ENCODE results near the gene FNIP1. TPM values are rescaled to one million over a fixed set of nuclear protein-coding genes. Genes with fewer than 3 reads are reported as not detected.
A peak's percentile ranks its signal among the peaks of the same experiment; 100 is the strongest.

The FNIP1 gene
- total and polyA plus RNA-seq, 2 of the 13 experiments (the other 11 are each of a cell fraction or from before 2014, with no cell fraction given): 10.9 to 29.3 TPM

DNA sequence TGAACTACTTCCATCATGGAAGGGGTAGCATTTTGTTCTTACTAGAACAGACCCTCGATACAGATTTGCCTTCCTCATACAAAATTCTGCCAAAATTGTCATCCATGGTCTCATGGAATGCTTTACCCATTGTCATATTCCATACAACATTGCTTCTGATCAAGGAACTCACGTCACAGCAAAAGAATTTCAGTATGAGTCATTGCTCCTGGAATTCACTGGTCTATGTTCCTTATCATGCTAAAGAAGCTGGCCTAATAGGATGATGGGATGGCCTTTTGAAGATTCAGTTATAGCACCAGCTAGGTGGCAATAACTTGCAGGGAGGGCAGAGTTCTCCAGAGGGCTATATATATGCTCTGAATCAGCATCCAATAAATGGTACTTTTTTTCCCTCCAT is 18.2 kb upstream of the FNIP1 start:
- H4K20me1 ChIP-seq (ENCODE audit: insufficient read depth, low read length): no peaks in the 10 kb centered on the region
- 6% methylated on average over 2 of the region's 2 CpGs for WGBS (ENCODE audit: low lambda C conversion rate)
- ChIA-PET POLR2A (no interaction called here), CTCF (ENCODE audit: low intra/inter-chr PET ratio, low total read pairs) (no interaction called here)
- FAIRE-seq (no peak), DNase-seq (ENCODE audit: low spot score) (no peak), ATAC-seq (no peak)
- H3K79me2 ChIP-seq (ENCODE audit: insufficient read depth, low read length): no peaks in the 10 kb centered on the region
- H3K9ac ChIP-seq (ENCODE audit: insufficient read depth, low read depth, low read length): no peak overlapping the region
- in situ Hi-C loops (cut with HindIII; ENCODE audit: extremely low pct_ligation_motif_present, low pct_unique_long_range_greater_than_20kb) (loop anchor here (5.0 kb wide), 1 partner anchor 192 kb away; no protein-coding TSS in a partner anchor), intact Hi-C loops (cut with micrococcal nuclease; ENCODE audit: unreplicated experiment) (no loop called here)
- BruUV-seq (replicated peaks): no TSS peak
- no peak overlapping the region for H3K4me3 ChIP-seq (replicated peaks in 1 of 3; ENCODE audit: insufficient read depth in 1 of 3, low read depth in 2 of 3, low read length in 3 of 3)
- H3K27me3 ChIP-seq (ENCODE audit: control insufficient read depth in 1 of 2, insufficient read depth in 2 of 2, low read length in 2 of 2): no peaks in the 10 kb centered on the region; a peak in 1 of 5 replicates
- TF ChIP-seq CBX1 (IDR thresholded peaks at IDR 0.05; ENCODE audit: low read depth) (no peak), CREB1 (IDR thresholded peaks at IDR 0.05) (peak; percentile 75), CREB1 (CRISPR knock-in tag; IDR thresholded peaks at IDR 0.05) (no peak)
- H2AFZ ChIP-seq (ENCODE audit: low read length): no peak overlapping the region
- H3K4me1 ChIP-seq (ENCODE audit: insufficient read depth, low read length): no peaks in the 10 kb centered on the region
- H3K27ac ChIP-seq (ENCODE audit: extremely low read length, insufficient read depth, low read length): no peak overlapping the region
- no peaks in the 10 kb centered on the region for H3K36me3 ChIP-seq (replicated peaks in 1 of 2; ENCODE audit: control insufficient read depth in 1 of 2, insufficient read depth in 2 of 2, low read length in 2 of 2)
- no peaks in the 10 kb centered on the region for H3K9me3 ChIP-seq (ENCODE audit: low read length)
- H3K4me2 ChIP-seq (ENCODE audit: low read depth, low read length): no peak overlapping the region

DNA sequence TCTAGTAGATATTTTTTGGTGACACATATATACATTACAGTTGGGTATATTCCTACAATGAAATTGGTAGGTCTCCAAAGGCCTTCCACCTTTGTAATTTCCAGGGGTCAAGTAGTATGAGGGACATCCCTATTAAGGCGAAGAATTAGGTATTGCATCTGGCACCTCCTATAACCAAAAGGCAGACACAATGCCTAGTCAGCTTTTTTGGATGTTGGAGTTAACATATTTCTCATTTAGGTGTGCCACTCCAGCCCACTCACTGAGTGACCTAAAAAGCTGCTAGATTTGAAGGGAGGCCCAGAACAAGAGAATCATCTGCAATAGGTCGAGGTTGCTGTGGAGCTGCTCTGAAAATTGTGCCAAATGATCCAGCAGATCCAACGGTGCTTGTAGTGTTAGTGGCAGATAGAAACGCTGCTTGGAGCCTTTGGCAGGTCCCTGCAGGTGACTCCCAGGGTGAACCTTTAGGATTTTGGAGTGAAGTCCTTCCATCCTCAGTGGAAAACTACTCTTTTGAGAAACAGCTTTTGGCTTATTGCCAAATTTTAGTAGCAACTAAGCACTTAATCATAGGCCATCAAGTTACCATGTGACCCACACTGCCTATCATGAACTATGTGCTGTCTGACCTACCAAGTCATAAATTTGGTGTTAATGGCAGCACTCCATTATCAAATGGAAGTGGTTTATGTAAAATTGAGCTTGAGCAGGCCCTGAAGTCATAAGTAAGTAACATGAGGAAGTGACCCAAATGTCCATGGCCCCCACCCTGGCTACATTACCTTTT is 15.7 kb upstream of the FNIP1 start:
- WGBS (ENCODE audit: low lambda C conversion rate): 3% methylated on average over 4 of the region's 4 CpGs
- DNase-seq (ENCODE audit: low spot score): no peak
- Histone ChIP-seq H3K27me3 (ENCODE audit: control insufficient read depth in 1 of 2, insufficient read depth in 2 of 2, low read length in 2 of 2) (no peaks in the 10 kb centered on the region; a peak in 1 of 5 replicates), H3K9me3 (ENCODE audit: low read length) (no peaks in the 10 kb centered on the region), H4K20me1 (ENCODE audit: insufficient read depth, low read length) (no peaks in the 10 kb centered on the region), H3K36me3 (replicated peaks in 1 of 2; ENCODE audit: control insufficient read depth in 1 of 2, insufficient read depth in 2 of 2, low read length in 2 of 2) (no peaks in the 10 kb centered on the region), H3K4me2 (ENCODE audit: low read depth, low read length) (no peak overlapping the region), H3K4me1 (ENCODE audit: insufficient read depth, low read length) (no peaks in the 10 kb centered on the region), H3K27ac (ENCODE audit: extremely low read length, insufficient read depth, low read length) (no peak overlapping the region), H3K4me3 (replicated peaks in 1 of 3; ENCODE audit: insufficient read depth in 1 of 3, low read depth in 2 of 3, low read length in 3 of 3) (no peak overlapping the region), H3K79me2 (ENCODE audit: insufficient read depth, low read length) (no peaks in the 10 kb centered on the region), H2AFZ (ENCODE audit: low read length) (no peak overlapping the region), H3K9ac (ENCODE audit: insufficient read depth, low read depth, low read length) (no peak overlapping the region)
- intact Hi-C loops (cut with micrococcal nuclease; ENCODE audit: unreplicated experiment): no loop called here
- no peak for FAIRE-seq
- TF ChIP-seq MAFF (IDR thresholded peaks at IDR 0.05; ENCODE audit: low read depth, low read length): peak; percentile 91
- TF ChIP-seq NFKBIZ (CRISPR knock-in tag; IDR thresholded peaks at IDR 0.05): no peak
- TF ChIP-seq MAFK (conservative IDR thresholded peaks at IDR 0.05 in 1 of 2, IDR thresholded peaks at IDR 0.05 in 1 of 2; ENCODE audit: low read length in 2 of 2): peak; percentile 90 to 96
- TF ChIP-seq LCORL (IDR thresholded peaks at IDR 0.05): peak; percentile 79
- TF ChIP-seq LCORL (CRISPR knock-in tag; IDR thresholded peaks at IDR 0.05): no peak
- ChIA-PET CTCF (ENCODE audit: low intra/inter-chr PET ratio, low total read pairs) (no interaction called here), POLR2A (no interaction called here)
- no TSS peak for BruUV-seq (replicated peaks)
- ATAC-seq: no peak
- in situ Hi-C loops (cut with HindIII; ENCODE audit: extremely low pct_ligation_motif_present, low pct_unique_long_range_greater_than_20kb): loop anchor here (5.0 kb wide), 1 partner anchor 195 kb away; no protein-coding TSS in a partner anchor

All from HepG2 (cell line).